H1 (cell line): ENCODE measurements around the gene RABGAP1. TPM values are rescaled to one million over a fixed set of nuclear protein-coding genes. Genes with fewer than 3 reads are reported as not detected.

ENCODE experiments used
- CHD1 ChIP-seq: IDR thresholded peaks from 2 replicates; pipeline ENCODE4 v1.6.1; 2012; ENCODE audit warnings: low read depth, low read length, improper control_type of control experiment
- CHD7 ChIP-seq: fragments of 300-600 bp; sonication (generic); IDR thresholded peaks from 2 replicates; pipeline ENCODE4 v1.7.1; 2012; ENCODE audit warnings: low read length, moderate library complexity, mild to moderate bottlenecking, inconsistent platforms; ENCODE audit not compliant: insufficient replicate concordance
- HDAC2 ChIP-seq, 2 experiments: fragments of 300-600 bp in 1 of 2; sonication (generic) in 1 of 2; IDR thresholded peaks; 2 replicates each; pipeline ENCODE4 v1.6.1; 2011 to 2012; ENCODE audit warnings: low read depth in 2 of 2, low read length in 2 of 2, mild to moderate bottlenecking in 2 of 2, moderate library complexity in 2 of 2, borderline replicate concordance in 1 of 2, inconsistent platforms in 1 of 2
- POLR2A ChIP-seq, 2 experiments: IDR thresholded peaks; 1 replicate in 1 of 2; 2 replicates in 1 of 2; pipeline ENCODE4 v1.6.1; 2011; ENCODE audit warnings: low read depth in 2 of 2, low read length in 2 of 2, mild to moderate bottlenecking in 2 of 2; ENCODE audit errors: control extremely low read depth in 1 of 2
- polyA plus RNA-seq, 7 experiments: library from polyadenylated mRNA; depleted of rRNA in 3 of 7; stranded (reverse) in 5 of 7; unstranded in 2 of 7; fragments of >200 nt in 5 of 7; fragments of 200-250 nt in 2 of 7; gene quantifications; 1 replicate in 5 of 7; 2 replicates in 1 of 7; 4 replicates in 1 of 7; pipeline versions ENCODE4 v1.2.1 to v1.2.3, GENCODE V29; 2011 to 2013; ENCODE audit warnings: missing spikeins in 2 of 7, mixed read lengths in 2 of 7
- total RNA-seq: library from RNA; stranded (reverse); fragmentation: NEBNext Ultra II Directional; extraction: Animal tissue kit (Norgen Biotek cat#: 25700); gene quantifications from 2 replicates; pipeline ENCODE4 v1.2.1, GENCODE V29; 2021

Gene RABGAP1
- total and polyA plus RNA-seq, 2 of the 8 experiments (the other 6 are each of a cell fraction or from before 2014, with no cell fraction given), result 15.7 to 38.3 TPM

DNA sequence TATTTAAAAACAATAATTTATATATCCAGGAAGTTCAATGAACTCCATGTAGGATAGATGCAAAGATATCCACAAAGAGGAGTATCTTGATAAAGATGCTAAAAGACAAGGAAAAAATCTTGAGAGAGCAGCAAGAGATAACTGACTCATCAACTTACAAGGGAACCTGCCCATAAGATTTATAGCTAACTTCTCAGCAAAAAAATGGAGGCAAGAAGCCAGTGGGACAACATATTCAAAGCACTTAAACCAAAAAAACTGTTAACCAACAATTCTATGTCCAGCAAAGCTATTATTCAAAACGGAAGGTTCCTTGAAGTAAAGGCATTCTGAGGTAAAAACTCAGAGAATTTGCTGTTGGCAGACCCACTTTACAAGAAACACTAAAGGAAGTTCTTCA lies 20.3 kb downstream of the RABGAP1 start (continued):
- TF ChIP-seq CHD7 (no peak), HDAC2 (IDR thresholded peaks at IDR 0.05; ENCODE audit: borderline replicate concordance in 1 of 2, low read depth in 2 of 2, low read length in 2 of 2) (no peak), CHD1 (no peak), POLR2A (IDR thresholded peaks at IDR 0.05; ENCODE audit: control extremely low read depth in 1 of 2, low read depth in 2 of 2, low read length in 2 of 2) (no peak)
